Sigmoid colon (tissue), 4 donors: ENCODE data around the gene PARVG.

Experiments used
- CTCF ChIP-seq, 4 experiments: fragments of 450-650 bp in 3 of 4; fragments of 200-600 bp in 1 of 4; IDR thresholded peaks; one replicate each; pipeline ENCODE4 v1.5.1; 2016 to 2019; ENCODE audit warnings: antibody characterized with exemption in 4 of 4, mild to moderate bottlenecking in 3 of 4, moderate library complexity in 2 of 4
- EP300 ChIP-seq, 4 donors: sonication (generic); formaldehyde crosslinking; IDR thresholded peaks; one replicate each; pipeline ENCODE4 v1.6.1; 2017; ENCODE audit warnings: antibody characterized with exemption in 4 of 4
- POLR2A ChIP-seq, 2 donors: fragments of 450-650 bp; IDR thresholded peaks; one replicate each; pipeline ENCODE4 v1.6.1; 2016; ENCODE audit warnings: antibody characterized with exemption in 2 of 2, mild to moderate bottlenecking in 2 of 2, moderate library complexity in 2 of 2
- POLR2AphosphoS5 ChIP-seq, 4 donors: sonication (generic); formaldehyde crosslinking; IDR thresholded peaks; one replicate each; pipeline ENCODE4 v1.6.1; 2017; ENCODE audit warnings: antibody characterized with exemption in 4 of 4

GRCh38 chr22:44183287-44183588, 2.5 kb downstream of the PARVG start:
- TF ChIP-seq CTCF (IDR thresholded peaks at IDR 0.05) (no peak), POLR2A (IDR thresholded peaks at IDR 0.05) (no peak), POLR2AphosphoS5 (IDR thresholded peaks at IDR 0.05) (no peak), EP300 (IDR thresholded peaks at IDR 0.05) (no peak)
